ELR (cell line): ENCODE data around the gene ALG12.

ENCODE experiments used
- DNase-seq: peaks from one replicate; pipeline ENCODE4 v3.0.0-alpha.2; 2015; ENCODE audit warnings: low read depth

ALG12 gene

GRCh38 chr22:49929994-49930575 lies 11.8 kb upstream of the ALG12 start:
- DNase-seq: no peak

GRCh38 chr22:49929211-49929979 lies 11.2 kb upstream of the ALG12 start:
- DNase-seq: peak; percentile 58

DNA sequence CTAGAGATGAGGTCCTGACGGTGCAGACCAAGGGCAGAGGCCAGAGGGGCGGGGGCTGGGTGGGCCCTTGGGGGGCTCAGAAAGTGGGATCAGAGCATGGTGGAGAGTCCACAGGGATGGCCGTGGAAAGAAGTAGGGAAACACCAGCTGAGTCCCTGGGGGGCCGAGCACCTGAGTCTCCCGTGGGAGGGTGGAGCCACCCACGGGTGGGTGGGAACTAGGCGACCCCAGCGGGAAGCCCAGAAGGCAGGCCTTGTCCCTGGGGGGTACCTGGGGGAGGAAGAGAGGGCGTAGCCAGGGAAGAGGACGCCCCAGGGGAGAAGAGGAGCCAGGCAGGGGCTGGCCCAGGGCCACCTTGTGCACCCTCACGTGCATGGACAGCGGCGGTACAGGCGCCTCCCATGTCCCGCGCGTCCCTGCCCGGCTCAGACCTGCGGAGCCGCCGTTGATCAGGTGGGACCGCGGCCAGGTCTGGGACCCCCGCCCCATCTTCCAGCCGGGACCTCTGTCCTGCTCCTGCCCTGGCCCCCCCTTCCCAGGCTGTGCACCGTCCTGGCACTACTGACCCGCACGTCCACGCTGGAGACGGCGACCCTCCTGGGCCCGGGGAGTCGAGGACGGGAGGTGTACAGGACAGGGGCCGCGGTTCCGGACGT lies 10.4 kb upstream of the ALG12 start:
- no peak for DNase-seq

DNA sequence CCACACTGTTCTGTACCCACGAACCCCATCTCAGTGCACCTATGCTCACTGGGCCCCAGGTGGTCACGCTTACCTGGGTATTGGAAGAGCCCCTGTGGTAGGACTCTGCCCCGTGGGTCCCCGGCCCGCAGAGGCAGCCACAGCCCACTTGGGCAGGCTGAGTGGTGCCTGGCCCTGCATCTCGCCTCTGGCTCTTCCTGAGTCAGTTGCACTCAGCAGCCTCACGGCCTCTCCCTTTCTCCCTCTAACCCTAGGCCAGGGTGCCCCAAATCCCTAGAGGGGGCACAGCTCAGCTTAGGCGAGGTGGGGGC lies 9.9 kb upstream of the ALG12 start:
- DNase-seq: no peak

DNA sequence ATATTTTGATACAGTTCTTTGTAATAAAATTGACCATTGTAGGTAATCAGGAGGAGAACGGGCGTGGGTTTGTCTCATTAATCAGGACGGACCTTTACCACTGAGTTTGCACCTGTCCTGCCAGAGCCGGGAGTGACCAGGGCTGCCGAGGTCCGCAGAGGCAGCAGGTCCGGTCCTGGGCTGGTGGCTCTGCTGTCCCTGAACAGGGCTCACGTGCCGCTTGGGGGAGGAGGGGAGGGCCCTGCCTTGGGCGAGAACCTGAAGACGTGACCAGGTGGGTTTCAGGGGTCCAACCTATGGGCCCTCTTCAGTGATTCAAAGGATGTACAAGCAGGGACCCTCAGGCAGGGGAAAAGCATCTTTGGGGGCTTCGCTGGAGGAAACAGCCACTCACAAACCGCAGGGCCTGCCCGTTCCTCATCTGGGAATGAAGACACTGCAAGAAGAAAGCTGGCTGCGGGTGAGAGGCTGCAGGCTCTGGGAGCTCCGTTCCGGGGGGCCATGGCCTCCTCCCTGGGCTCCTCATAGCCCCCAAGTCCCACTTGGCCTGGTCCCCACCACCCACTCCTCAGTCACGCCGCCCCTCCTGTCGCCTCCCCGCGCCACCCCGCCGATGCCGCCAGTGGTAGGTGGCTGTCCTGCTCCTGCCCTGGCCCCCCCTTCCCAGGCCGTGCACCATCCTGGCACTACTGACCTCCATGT lies 9.4 kb upstream of the ALG12 start:
- DNase-seq: no peak

- no peak for DNase-seq
These were observed 8.7 kb upstream of the ALG12 start for GRCh38 chr22:49926916-49927315.

- no peak for DNase-seq
These were observed 7.4 kb upstream of the ALG12 start for GRCh38 chr22:49925525-49926128.

DNA sequence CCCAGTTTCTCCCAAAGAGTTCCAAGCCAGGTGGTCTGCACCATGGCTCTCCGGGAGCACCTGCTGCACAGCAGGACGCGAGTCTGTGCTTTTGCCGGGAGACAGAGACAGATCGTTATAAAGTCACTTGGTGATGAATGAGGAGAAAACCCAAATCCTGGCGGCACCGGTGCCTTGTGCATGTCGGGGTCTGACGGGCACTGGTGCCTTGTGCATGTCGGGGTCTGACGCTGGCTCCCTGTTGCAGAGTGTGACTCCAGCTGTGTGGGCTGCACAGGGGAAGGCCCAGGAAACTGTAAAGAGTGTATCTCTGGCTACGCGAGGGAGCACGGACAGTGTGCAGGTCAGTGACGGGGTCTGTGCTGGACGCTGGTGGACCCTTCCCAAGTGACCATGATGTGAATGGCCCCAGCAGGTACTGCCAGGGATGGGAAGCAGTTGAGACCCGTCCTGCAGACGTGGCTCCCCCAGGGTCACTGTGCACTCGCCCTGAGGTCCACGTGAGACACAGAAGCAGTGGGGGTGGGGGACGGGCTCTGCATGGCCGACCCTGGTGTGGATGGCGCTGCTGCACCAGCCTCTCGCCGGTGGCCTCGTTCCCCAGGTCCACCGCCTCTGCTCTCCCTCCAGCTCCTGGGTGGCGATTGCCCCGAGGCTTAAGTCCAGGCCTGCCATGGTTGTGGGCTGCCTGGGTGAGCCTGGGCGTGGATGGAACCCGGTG lies 6.0 kb upstream of the ALG12 start:
- DNase-seq: no peak

- no peak for DNase-seq
These were observed 5.2 kb upstream of the ALG12 start for GRCh38 chr22:49923445-49923844.

- no peak for DNase-seq
These were observed 4.7 kb upstream of the ALG12 start for GRCh38 chr22:49922926-49923325.

GRCh38 chr22:49922484-49922883 lies 4.2 kb upstream of the ALG12 start:
- no peak for DNase-seq

GRCh38 chr22:49921508-49922278 lies 3.5 kb upstream of the ALG12 start:
- no peak for DNase-seq

DNA sequence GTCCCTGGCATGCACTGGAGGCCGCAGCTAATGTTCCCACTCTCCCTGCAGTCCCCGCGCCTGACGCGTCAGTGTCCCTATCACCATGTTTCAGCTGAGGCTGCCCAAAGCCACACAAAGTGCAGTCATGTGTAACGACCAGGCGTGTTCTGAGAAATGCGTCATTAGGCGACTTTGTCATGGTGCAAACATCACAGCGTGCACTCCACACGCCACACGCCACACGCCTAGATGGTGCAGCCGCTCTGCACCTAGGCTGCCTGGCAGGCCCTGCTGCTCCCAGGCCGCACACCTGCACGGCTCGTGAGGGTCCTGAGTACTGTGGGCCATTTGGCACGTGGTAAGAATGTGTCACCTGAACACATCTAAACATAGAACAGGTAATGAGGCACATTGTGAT lies 2.6 kb upstream of the ALG12 start:
- no peak for DNase-seq

GRCh38 chr22:49918911-49919881 lies 958 bp upstream of the ALG12 start:
- no peak for DNase-seq

DNA sequence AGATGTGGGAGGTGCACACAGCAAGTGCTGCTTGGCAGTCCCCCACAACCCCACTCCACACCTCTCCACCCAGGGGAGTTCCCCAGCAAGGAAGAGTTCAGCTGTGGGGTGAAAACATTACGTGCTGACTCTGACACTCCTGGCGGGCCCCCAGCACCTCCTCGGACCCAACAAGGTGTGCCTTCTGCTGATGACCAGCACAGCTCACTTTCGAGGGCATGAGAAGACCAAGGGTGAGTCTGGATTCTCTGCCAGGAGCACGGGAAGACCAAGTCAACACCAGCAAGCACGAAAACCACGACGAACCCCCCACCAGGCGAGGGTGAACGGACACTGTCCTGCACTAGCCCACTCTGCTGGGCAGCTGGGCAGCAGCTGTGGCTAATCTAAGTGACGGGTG lies 1.4 kb downstream of the ALG12 start:
- DNase-seq: no peak

DNA sequence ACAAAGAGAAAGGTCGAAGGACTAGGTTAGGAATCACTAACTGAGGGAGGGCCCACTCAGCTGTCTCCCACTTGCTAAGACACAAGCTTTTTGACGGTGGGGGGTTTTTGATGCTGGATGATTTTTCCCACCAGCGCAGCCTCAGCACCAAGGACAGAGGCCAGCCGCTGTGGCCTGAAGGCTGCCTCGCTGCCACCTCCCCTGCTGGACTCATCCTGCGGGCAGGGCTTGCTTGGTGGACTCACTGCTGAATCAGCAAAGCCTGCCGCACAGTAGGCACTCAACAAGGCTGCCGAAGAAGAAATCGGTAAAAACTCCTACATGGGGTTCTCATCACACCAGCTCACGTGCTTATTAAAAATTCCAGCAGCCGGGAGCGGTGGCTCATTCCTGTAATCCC lies 2.6 kb downstream of the ALG12 start:
- no peak for DNase-seq

- no peak for DNase-seq
These were observed 4.0 kb downstream of the ALG12 start for GRCh38 chr22:49914256-49914655.

GRCh38 chr22:49913446-49913845 lies 4.8 kb downstream of the ALG12 start:
- DNase-seq: no peak

GRCh38 chr22:49913026-49913425 lies 5.2 kb downstream of the ALG12 start:
- no peak for DNase-seq
